ENCODE measurements around the gene ASAP3.
A peak's percentile ranks its signal among the peaks of the same experiment; 100 is the strongest.
"Not testable (repeated sequence)": the region's sequence is repeated elsewhere in the genome, so short reads cannot be mapped to it uniquely, and the experiment has no call there.

ASAP3 gene

DNA sequence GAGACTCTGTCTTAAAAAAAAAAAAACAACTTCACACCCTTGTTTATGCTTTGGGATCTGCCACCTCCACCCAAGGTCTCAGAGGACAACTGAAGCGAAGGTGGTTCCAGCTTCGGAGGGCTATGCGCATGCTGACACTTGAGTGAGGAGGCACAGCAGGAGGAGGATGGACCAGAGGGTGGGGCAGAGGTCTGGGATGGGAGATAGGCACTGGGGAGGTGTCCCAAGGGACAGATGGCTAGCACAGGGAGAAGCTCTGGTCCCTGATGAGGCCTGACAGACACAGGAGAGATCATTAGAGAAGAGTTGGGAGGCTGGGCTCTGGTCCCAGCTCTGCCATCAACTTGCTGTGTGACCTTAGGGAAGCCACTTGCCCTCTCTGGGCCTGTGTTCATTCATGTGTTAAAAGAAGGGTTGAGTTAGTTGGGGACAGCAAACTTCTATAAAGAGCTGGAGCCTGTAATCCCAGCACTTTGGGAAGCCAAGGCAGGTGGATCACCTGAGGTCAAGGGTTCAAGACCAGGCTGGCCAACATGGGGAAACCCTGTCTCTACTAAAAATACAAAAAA is 30.2 kb upstream of the ASAP3 start:
- no peak for DNase-seq (ENCODE audit: low spot score)

GRCh38 chr1:23509896-23510295 is 25.9 kb upstream of the ASAP3 start:
- no peak for DNase-seq (ENCODE audit: low spot score)

DNA sequence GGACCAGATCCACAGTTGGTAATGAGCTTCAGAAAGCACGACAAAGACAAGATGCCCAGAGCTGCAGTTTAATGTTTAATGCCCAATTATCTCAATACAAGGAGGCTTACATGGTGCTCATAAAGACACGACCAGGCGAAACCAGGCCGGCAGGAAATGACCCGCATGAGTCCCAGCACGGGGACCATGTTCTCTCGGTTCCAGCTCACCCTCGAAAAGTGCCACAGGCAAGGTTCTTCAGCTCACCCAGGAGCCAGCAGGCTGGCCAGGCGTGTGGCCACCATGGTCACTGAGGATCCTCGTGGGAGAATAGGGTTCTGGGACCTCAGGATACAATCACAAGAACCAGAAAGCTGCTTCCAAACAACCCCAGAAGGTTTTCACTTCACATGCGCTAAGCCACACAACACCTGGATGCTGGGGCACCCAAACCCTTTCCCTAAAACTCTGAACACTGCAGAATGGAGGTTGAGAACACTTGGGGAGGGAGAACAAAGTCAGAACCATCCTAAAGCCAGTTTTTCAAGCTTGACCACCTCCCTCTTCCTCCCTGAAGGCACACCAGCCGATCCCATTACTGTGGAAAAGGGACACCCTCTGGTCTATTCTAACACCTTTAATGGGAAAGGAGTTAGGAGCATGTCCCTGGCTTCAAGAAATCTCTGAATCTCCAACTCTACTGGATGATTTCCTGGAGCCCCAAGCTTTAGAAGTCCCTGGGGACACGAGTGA is 22.6 kb upstream of the ASAP3 start:
- no peak for DNase-seq (ENCODE audit: low spot score)

DNA sequence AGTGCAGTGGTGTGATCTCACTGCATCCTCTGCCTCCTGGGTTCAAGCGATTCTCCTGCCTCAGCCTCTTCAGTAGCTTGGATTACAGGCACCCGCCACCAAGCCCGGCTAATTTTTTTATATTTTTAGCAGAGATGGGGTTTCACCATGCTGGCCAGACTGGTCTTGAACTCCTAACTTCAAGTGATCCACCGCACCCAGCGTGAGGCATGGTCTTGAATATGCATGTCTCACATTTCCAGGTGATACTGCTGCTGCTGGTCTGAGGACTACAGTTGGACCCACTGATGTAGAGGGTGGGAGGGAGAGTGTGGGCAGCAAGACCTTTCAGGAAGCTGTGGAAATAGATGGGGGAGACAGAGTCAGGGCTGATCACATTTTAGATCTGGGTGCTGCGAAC is 21.9 kb upstream of the ASAP3 start:
- no peak for DNase-seq (ENCODE audit: low spot score)

GRCh38 chr1:23504156-23504555 is 20.2 kb upstream of the ASAP3 start:
- not testable (repeated sequence) for DNase-seq (ENCODE audit: low spot score)

GRCh38 chr1:23502951-23503350 is 19.0 kb upstream of the ASAP3 start:
- DNase-seq (ENCODE audit: low spot score): no peak

DNA sequence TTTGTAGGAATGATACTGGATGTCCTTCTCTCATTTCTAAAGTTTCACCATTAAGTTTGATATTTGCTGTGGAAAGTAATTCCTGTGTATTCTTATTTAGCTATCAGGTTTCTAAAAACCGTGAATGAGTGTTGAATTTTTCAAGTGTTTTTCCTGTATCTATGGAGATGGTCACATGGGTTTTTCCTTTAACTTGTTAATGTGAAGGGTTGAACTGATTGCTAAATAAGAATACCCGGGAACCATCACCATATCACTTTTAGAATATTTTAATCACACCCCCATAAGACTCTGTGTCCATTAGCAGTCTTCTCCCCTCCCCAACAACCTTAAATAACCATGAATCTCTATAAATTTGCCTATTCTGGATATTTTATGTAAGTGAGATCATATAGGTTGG is 16.5 kb upstream of the ASAP3 start:
- DNase-seq (ENCODE audit: low spot score): no peak

DNA sequence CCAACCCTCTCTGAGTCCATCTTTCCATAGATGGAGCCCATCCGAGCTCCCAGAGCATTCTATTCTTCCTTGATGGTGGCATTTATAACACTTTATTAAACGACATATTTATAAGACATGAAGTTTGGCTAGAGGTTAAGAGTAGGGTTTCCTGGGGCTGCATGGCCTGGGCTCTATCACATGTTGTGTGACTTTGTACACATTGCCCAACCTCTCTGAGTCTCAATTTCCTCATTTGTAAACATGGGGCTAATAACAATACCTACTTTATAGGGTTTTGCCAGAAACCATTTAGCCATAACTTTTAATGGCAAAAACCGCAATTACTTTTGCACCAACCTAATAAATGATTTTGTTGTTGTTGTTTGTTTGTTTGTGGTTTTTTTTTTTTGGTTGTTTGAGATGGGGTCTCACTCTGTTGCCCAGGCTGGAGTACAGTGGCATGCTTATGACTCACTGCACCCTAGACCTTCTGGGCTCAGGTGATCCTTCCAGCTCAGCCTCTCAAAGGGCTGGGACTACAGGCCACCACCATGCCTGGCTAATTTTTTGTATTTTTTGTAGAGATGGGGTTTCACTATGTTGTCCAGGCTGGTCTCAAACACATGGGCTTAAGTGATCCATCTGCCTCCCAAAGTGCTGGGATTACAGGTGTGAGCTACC is 13.9 kb upstream of the ASAP3 start:
- no peak for DNase-seq (ENCODE audit: low spot score)

DNA sequence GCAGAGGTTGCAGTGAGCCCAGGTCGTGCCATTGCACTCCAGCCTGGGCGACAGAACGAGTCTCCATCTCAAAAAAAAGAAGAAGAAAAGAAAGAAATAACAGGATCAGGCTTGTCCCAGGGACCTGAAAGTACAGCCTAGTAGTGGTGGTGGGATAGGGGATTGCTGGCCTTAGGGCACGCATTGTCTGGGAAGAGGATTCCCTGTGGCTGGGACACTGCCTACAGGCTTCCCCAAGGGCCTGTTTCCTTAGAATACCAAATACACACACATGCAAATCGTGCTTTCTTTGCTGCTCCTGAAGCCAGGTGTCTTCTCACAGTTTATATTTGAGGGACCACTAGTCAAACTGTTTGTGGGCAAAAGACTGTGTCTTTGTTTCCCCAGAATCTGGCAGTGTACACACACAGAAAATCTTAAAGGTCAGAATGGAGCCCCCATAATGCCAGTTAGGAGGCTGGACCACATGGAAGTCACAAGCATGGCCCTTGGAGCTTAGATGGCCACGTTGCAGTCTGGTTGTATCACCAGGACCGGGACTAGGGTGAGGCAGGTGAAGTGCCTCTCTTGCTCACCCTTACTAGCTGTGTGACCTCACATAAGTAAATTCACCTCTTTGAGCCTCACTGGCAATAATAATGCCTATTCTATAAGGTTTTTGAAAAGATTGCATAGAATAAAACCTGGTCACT is 12.7 kb upstream of the ASAP3 start:
- no peak for DNase-seq (ENCODE audit: low spot score)

GRCh38 chr1:23494836-23495235 is 10.9 kb upstream of the ASAP3 start:
- DNase-seq (ENCODE audit: low spot score): not testable (repeated sequence)

GRCh38 chr1:23492776-23493175 is 8.8 kb upstream of the ASAP3 start:
- not testable (repeated sequence) for DNase-seq (ENCODE audit: low spot score)

- DNase-seq (ENCODE audit: low spot score): no peak
These were observed 8.2 kb upstream of the ASAP3 start for GRCh38 chr1:23492132-23492720.

GRCh38 chr1:23489842-23490241 is 5.9 kb upstream of the ASAP3 start:
- no peak for DNase-seq (ENCODE audit: low spot score)

DNA sequence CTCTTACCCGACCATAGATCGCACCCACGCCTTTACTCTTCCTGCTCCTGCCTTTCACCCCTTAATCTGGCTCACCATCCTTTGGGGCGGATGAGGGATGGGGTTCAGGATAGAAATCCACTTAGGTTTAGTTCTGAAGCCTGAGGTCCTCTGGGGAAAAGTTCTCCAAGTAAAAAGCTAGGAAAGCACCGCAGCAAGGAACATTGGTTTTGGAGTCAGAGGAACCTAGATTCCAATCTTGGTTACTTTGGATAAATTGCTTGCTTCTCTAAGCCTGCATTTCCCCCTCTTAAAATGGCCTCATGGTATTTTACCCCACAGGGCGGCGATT is 988 bp upstream of the ASAP3 start:
- no peak for DNase-seq (ENCODE audit: low spot score)

DNA sequence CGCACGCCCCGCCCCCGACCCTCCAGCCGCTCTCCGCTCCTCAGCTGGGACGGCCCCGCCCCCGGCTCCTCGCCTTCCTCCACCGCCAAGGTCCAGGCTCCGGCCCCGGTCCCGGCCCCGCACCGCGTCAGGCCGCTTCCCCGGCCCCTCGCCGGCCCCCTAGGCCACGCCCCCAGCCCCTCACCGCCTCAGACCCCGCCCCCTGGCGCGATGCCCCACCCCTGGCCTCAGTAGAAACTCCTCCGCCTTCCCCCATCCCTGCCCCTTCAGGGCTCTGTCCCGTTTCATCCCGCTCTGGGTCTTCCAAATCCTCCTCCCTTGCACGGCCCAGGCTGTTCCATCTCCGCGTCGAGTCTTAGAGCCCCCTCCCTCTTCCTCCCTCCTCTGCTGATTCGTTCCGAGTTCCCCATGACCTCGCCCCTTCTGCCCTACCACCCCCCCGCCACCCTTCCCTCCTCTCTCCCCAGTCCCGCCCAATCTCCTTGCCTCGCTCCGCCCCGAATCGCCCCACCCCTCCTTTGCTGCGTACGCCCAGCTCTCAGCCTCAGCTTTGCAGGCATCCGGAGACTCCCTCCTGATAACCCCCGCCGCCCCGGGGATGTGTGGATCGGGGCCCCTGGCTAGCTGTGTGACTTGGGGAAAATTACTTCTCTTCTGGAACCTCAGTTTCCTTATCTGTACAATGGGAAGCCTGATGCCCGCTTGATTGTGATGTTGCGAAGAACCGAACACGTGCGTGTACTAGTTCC is 448 bp upstream of the ASAP3 start:
- DNase-seq (ENCODE audit: low spot score): peak; percentile 92

DNA sequence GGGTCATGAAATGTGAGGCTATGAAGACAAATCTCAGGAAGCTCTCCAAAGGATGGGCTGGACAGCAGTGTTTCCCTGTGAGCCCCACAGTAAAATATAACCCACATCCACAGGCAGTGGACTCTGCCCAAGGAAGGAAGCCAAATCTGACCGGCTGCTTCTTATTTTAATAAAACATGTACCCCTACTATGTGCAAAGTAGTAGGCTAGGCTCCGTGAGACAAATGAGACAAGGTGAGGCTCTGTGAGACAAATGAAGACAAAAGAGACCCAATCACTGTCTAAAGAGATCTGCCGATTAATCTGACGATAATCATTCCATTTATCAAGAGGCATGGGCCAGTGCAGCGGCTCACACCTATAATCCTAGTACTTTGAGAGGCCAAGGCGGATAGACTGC is 2.1 kb downstream of the ASAP3 start:
- DNase-seq (ENCODE audit: low spot score): no peak

- DNase-seq (ENCODE audit: low spot score): no peak
These were observed 2.9 kb downstream of the ASAP3 start for GRCh38 chr1:23481026-23481597.

DNA sequence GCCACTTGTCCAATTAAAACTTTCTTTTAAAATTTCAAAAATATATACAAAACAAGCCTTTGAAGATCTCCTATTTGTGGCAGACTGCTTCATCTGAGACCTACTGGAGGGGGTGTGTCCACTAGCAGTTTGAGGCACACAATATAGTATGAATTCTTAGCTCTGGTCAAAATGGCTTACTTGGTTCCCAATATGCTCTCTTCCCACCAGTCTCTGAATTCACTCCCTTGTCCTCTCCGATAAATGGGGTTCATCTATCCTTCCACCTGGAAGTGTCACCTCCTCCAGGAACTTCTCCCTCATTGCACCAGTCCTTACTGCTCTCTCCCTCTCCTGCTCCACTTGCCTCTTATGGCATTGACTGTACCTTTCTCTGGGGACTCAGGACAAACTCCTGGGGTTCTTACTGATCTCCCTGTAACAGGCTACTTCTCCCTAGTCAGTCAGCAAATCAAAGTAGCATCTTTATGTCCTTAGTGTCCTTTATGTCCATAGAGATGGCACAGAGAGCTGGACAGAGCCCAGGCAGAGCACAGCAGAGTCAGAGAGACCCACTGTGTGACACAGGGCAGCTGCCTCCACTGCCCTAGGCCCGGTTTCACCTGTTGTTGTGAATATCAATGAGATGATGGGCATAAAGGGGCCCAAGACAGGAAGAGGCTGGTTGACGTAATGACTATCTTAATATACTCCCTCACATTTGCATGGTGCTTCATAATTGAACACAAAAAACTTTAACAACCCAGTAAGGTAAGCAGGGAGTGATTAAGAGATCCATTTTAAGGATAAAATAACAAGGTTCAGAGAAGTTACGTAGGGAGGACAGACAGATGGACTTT is 3.6 kb downstream of the ASAP3 start:
- DNase-seq (ENCODE audit: low spot score): no peak

GRCh38 chr1:23479666-23479941 is 4.4 kb downstream of the ASAP3 start:
- no peak for DNase-seq (ENCODE audit: low spot score)

DNA sequence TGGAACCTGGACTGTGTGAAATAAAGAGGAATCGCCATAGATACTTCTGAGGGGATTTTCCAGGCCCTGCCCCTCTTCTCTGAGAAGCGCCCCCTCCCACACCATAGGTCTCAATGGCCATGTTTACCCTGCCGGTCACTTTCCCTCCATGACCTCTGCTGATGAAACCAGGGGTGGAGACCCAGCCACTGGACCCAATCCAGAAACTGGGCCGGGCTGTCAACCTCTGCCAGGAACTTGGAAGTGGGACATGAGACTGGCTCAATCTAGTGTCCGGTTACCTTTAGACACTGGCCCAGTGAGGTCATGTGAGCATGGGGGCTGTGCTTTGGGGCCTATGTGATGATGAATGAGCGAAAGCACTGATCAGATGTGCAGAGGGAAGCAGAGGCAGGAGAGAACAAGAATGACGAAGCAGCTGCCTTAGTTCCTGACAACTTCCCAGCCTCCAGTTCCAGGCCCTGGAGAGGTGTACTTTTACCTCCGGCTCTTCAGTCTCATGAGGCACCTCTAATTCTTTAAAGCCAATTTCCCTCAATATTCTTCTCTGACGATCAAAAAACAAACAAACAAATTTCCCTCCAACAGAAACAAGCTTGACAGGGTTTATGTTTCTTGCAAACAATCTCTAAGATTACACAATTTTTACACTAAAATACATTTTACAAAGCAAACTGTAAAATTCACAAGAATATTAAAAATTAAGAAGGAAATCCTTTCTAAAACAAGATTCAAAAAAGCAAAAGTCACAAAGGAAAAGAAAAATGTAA is 4.9 kb downstream of the ASAP3 start:
- DNase-seq (ENCODE audit: low spot score): no peak

Data from CD4-positive, alpha-beta T cell treated with Interleukin-2 at 100 ng/mL for 4 hours (primary cell).